Activated CD8-positive, alpha-beta memory T cell treated with anti-CD3 and anti-CD28 coated beads for 1 hour (primary cell): ENCODE results near the gene CPT2.
A peak's percentile ranks its signal among the peaks of the same experiment; 100 is the strongest.

ENCODE experiments used
- DNase-seq, 2 donors: peaks; one replicate each; pipeline ENCODE4 v3.0.0-alpha.2; 2020; ENCODE audit warnings: low read depth in 1 of 2; ENCODE audit errors: extremely low read depth in 1 of 2

CPT2 gene

GRCh38 chr1:53214376-53214940 lies 17.8 kb downstream of the CPT2 start:
- DNase-seq, result no peak

GRCh38 chr1:53218201-53218600 lies 21.6 kb downstream of the CPT2 start:
- DNase-seq, result no peak

DNA sequence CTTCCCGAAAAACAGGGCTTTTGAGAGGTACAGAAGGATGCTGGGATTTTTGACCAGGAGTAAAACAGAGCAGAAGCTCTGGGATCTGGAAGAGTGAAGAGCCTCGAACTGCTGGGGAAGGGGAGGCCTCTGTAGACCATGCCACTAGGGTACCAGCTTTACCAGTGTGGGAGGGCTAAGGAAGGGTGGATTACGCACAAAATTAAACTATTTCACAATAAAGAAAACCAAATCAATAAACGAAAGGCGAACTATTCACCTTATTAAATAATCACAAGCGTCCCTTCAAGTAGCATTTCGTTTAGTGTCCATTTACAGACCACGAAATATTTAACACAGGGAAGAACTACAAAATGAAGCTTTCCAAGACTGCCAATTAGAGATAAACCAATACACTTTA lies 23.1 kb downstream of the CPT2 start:
- DNase-seq, result no peak

DNA sequence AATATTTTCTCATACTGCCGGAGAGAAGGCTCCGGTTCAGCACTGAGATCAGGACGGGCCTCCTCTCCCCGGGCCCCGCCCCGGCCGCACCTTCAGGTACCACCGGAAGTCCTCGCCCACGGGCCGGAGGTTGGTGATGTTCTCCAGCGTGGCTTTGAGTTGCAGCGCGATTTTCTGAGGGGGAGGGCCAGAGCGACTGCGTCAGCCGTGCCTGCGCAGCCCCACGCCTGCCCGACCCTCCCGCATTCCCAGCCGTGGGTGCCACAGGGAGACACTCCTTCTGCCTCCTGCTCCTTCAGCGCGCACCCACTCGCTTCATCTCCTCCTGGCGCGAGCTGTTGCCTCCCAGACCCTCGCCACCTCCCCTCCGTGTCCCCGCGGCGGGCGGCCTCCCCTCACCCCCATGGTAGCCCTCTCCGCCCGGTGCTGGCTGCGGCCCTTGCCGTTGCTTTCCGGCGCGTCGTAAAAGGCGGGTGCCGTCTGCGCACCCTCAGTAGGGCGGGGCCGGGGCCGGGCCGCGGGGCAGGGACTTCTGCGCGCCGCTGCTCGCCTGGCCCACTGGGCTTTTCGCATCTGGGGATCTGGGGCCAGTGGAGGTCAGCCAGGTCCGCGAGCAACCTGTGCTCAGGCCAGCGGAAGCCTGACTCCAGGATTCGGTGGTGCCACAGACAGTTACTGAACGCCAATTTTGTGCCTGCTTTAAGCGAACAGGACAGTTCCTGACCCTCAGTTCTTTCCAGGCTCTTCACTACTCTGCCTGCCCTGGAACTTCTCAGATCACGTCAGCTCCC lies 23.7 kb downstream of the CPT2 start, which contains the start of gene CZIB:
Gene CZIB (minus strand): TSS at position 464 of the 791 bp plus-strand sequence. CDS start 59 bp downstream, at position 405.
- peak; percentile 73 to 90 for DNase-seq

- no peak for DNase-seq
These were observed 24.3 kb downstream of the CPT2 start for GRCh38 chr1:53220962-53221286.

- DNase-seq, result no peak
These were observed 41.0 kb downstream of the CPT2 start for GRCh38 chr1:53237638-53238037.

DNA sequence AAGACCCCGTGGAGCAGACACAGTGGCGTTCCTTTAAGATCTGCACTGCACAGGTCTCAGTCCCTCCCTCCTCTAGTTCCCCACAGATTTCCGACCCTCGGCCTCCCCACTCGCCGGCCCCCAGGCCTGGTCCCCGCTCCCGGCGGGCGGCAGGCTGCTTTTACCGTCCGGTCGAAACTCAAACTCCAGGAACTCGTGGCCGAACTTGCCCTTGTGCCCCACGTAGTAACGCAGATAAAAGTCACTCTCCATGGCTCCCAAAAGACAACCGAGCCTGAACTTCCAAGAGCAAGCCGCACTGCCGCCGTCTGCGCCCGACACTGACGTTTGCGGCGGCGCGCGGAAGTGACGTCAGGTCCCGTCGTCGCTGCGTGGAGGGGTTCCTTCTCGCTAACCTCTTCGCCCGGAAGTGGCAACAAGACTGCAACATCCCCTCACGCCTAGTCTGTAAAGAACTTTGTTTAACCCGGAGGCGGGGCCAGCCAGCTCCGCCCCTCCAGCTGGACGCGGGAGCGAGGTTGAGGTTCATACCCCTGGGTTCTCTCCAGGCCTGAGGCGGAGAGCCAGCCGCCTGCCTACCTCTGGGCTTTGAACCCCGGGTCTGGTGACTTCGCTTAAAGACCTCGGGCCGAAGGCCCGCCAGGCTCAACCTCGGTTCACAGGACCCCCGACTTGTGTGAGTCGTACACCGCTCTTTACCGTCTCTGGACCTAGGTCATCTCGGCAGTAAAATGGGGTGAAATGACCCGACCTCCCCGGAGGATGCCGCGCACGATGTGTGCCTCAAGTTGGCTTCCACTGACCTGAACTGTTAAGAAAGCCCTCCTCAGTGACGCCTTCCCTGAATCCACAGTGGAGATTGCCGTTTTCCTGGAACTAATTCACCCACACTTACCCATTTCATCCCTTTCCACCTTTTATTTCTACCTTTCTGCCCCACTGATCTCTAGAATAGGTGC lies 41.9 kb downstream of the CPT2 start, which contains the start of gene MAGOH:
Gene MAGOH (minus strand): TSS at position 322 of the 959 bp plus-strand sequence. CDS start 70 bp downstream, at position 252.
- DNase-seq, result peak; percentile 85 to 94

DNA sequence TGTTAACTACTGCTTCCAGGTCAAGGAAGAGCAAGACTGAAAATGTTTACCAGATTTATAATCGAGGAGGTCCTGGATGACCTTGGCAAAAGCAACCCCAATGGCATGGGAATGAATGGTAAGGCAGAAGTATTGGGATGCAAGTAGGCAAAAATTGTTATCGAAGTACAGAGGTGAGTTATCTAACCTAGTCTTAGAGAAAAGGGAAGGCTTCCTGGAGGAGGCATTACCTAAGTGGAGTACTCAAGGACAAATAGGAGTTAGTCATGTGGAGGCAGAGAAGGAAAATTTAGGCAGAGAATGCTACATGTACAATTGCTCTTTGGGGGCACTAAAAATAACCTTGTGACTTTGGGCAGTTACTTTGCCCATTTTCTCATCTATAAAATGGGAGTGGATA lies 45.2 kb downstream of the CPT2 start:
- no peak for DNase-seq

- no peak for DNase-seq
These were observed 45.8 kb downstream of the CPT2 start for GRCh38 chr1:53242381-53242780.

GRCh38 chr1:53244141-53244540 lies 47.5 kb downstream of the CPT2 start:
- DNase-seq, result no peak

- no peak for DNase-seq
These were observed 49.9 kb downstream of the CPT2 start for GRCh38 chr1:53246261-53247134.

DNA sequence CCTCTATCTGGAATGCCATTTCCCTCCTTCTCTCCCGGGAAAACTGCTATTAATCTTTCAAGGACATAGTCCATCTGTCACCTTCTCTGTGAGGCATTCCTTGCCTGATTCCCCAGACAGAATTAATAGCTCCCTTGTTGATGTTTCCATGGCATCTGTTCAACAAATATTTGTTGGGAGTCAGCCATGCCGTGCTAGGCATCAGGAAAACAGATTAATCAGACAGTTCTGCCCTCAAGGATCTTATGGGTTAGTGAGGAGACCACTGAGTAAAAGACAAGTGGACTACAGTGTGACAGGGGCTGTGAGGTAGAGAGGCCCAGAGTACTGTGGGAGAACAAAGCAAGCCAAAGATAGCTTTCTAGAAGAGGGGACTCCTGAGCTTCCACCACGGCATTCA lies 53.1 kb downstream of the CPT2 start:
- no peak for DNase-seq

- DNase-seq, result no peak
These were observed 53.7 kb downstream of the CPT2 start for GRCh38 chr1:53250325-53250724.

- DNase-seq, result no peak
These were observed 57.5 kb downstream of the CPT2 start for GRCh38 chr1:53254011-53254640.

- no peak for DNase-seq
These were observed 58.4 kb downstream of the CPT2 start for GRCh38 chr1:53255031-53255430.

DNA sequence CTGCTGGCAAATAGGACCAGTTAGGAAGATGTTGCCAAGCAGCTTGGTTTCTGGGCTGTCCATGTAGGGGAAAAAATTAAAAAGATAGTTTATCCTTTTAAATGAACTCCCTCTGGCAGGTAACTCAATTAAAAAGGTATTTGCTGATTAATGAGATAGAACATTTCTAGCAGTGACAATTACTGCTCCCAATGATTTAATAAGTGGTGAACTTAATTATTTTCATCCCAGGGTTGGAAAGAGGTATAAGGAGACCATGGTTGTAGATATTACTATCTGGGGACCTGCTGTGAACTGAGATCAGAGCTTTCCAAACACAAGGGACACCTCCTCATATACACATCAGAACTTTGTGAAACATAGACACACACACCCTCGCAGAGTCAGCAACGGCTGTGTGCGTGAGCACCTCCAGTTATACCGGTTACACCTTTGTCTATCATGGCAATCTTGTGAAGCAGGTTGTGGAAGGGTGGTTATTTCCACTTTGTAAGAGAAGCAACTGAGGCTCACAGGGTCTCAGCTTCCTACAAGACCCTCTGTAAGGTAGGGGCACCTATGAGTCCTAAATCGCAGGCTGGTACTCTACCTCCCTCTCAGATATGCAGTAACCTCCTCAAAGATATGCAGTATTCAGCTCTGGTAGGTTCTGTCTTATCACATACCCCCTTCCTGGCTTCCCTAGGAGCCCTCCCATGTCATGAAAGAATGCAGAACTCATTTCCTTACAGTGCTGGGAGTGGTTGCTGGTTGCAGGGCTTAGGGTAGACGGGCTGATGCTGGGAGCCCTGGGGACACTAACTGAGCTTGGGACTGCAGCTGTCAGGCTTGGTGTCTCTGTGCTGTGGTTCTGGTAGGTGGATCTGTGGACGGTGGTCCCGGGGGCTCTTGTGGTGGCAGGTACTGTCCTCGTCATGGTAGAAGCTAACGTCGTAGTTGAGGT lies 60.2 kb downstream of the CPT2 start:
- no peak for DNase-seq

DNA sequence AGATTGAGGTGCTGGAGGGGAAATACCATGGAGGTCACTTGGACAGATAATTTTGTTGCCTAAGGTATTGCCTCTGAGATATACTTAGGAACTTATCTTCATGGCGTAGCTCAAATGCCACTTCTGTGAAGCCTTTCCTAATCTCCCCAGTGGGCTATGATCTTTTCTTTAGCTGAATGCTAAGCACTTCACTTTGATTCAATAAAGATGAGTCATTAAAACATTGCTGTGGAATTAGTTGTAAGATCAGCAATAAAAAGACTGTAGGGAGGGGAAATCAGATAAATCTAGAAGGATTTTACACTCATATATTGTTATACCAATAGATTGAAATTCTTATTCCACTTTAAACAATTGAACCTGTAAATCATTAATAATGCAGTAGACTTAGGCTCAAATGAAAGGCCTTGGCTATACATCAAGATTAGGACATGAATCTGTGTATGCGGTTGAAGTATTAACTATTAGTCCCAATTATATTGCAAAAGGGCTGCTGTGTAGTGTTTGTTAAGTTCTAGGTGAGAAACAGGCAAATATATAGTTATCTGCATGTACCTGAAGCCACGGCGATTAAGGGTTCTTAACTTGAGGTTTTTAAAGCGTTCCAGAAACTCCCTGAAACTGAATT lies 60.9 kb downstream of the CPT2 start:
- no peak for DNase-seq

DNA sequence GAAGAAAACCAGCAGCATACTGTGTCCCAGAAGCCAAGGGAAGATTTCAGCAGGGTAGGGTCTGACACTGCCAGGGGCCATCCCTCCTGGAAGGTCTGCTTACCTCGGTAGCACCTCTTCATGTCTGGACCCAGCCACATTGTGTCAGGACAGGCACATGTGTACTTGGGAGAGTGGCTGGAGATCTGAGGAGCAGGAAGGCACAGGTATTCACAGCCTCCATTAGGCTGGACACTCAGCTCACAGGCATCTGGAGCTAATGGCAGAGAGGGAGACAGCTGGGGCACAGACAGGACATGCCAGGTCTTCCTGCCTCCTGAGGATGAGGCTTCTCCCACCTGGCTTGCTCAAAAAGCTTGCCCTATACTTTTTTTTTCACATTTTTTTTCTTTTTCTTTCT lies 61.6 kb downstream of the CPT2 start:
- no peak for DNase-seq
